Colon (tissue), 2 donors: Measurements from ENCODE around the gene KCNC3.

ENCODE experiments used
- FAIRE-seq: peaks from 2 replicates; lab custom pipeline; 2012; peaks lifted over from hg19 to GRCh38; lab: Jason Lieb, UNC
- donor health status: control.
- donor health status: control.

KCNC3 gene

DNA sequence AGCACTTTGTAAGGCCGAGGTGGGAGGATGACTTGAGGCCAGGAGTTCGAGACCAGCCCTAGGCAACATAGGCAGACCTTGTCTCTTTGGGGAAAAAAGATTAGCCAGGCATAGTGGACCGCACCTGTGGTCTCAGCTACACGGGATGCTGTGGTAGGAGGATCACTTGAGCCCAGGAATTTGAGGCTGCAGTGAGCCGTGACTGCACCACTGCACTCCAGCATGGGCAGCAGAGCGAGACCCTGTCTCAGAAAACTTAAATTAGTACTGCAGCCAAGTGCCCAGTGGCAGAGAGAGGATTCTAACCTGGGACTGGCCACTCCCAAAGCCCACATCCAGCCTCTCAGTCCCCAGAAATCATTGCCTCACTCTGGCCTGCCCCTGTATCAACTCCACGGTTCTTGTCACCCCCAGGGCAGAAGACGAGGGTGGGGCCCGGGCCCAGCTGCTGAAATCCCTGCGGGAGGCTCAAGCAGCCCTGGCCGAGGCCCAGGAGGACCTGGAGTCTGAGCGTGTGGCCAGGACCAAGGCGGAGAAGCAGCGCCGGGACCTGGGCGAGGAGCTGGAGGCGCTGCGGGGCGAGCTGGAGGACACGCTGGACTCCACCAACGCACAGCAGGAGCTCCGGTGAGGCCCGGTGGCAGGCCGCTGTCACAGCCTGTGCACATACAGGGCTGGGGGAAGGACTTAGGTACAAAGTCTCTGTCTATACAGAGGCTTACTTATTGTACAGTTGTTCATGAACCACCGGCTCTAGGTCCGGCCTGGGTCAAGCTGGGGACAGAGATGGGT is 53.4 kb downstream of the KCNC3 start:
- FAIRE-seq = no peak

DNA sequence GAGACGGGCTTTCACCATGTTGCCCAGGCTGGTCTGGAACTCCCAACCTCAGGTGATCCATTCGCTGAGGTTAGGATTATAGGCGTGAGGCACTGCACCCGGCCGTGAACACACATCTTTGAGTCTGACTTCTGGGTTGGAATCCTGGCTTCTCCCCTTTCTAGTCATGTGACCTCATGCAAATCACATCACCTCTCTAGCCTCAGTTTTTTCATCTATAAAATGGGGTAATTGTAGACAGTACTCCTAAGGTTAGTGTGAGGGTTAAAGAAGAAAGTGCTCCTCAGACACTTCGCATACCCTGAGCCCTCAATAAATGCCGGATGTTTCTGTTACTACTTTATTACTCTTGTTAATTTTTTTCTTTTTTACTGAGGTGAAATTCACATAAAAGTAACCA is 55.4 kb downstream of the KCNC3 start:
- no peak for FAIRE-seq

DNA sequence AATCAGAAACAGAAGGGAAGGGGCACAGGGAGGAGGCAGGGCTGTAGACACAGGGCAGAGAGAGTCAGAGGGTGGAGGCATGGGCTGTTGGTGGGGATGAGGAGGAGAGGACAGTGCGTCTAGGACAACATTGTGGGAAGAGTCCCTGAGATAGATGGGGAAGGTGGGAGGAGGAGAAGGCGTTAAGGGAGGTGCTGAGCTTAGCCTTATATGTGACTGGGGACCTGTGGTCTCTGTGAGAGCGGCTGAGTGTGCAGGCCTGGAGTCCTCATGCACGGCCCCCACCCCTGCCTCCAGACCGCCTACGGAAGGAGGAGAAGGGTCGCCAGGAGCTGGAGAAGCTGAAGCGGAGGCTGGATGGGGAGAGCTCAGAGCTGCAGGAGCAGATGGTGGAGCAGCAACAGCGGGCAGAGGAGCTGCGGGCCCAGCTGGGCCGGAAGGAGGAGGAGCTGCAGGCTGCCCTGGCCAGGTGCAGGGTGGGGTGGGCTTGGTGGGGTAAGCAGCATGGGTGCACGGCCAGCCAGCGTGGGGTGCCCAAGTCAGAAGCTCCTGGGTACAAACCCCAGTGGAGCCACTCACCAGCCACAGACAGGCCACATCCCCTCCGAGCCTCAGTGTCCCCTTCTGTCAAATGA is 56.8 kb downstream of the KCNC3 start:
- FAIRE-seq = no peak

DNA sequence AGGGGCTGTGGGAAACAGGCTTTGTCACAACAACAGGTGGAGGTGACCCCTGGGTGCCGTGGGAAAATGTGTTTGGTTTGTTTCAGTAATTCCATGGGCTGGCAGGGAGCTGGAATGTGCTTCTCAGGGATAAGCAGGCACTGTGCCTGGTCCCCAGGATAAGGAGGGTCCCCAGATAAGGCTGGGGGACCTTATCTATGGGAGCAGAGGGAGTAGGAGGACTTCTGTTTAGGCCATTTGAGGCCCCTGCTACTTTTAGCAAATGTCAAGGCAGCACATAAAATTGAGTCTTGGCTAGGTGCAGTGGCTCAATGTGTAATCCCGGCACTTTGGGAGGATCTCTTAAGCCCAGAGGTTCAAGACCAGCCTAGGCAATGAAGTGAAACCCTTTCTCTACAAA is 59.5 kb downstream of the KCNC3 start:
- no peak for FAIRE-seq

DNA sequence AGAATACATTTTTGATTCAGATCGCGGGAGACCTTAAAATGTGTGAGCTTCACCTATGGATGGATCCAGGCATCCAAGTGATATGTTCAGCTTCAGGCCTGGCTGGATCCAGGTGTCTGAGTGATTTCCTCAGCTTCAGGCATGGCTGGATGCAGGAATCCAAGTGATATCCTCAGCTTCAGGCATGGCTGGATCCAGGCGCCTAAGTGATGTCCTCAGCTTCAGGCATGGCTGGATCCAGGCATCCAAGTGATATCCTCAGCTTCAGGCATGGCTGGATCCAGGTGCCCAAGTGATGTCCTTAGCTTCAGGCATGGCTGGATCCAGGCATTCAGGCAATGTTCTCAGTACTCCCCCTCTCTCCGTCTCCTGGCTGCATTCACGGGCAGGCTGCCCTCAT is 60.7 kb downstream of the KCNC3 start:
- FAIRE-seq = no peak

DNA sequence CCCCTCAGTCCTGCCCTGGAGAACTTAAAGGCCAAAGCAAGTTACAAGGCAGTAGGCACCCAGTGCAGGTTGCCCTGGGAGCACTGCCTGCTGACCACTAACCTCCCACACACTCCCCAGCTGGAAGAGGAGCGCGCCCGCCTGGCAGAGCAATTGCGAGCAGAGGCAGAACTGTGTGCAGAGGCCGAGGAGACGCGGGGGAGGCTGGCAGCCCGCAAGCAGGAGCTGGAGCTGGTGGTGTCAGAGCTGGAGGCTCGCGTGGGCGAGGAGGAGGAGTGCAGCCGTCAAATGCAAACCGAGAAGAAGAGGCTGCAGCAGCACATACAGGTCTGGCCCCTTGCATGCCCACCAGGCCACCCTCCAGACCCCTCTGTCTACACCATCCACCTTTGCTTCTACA is 61.1 kb downstream of the KCNC3 start:
- FAIRE-seq = no peak

DNA sequence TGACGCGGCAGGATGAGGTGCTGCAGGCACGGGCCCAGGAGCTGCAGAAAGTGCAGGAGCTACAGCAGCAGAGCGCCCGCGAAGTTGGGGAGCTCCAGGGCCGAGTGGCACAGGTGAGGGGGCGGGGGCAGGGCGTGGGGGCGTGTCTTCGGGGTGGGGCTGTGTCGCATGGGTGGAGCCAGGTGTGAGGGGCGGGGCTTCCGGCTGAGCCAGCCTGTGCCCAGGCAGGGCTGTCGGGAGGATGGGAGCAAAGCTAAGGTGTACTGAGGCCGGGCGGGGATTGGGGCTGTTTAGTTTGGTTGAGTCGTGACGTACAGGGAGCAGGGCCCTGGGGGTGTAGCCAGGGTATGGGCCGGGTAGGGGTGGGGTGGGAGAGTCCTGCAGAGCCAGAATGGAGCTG is 62.3 kb downstream of the KCNC3 start:
- no peak for FAIRE-seq

DNA sequence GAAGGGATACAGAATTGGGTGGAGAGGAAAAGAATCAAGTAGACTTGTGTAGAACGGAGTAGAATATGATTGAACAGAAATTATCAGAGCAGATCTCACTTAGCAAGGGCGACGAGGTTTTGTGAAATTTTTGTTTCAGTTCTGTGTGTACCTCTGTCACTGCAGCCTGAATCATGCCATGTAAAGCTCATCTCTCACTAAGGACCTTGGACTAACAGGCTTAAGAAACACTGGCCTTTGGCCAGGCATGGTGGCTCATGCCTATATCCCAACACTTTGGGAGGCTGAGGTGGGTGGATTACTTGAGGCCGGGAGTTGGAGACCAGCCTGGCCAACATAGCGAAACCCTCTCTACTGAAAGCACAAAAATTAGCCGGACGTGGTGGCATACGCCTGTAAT is 63.1 kb downstream of the KCNC3 start:
- FAIRE-seq = no peak

DNA sequence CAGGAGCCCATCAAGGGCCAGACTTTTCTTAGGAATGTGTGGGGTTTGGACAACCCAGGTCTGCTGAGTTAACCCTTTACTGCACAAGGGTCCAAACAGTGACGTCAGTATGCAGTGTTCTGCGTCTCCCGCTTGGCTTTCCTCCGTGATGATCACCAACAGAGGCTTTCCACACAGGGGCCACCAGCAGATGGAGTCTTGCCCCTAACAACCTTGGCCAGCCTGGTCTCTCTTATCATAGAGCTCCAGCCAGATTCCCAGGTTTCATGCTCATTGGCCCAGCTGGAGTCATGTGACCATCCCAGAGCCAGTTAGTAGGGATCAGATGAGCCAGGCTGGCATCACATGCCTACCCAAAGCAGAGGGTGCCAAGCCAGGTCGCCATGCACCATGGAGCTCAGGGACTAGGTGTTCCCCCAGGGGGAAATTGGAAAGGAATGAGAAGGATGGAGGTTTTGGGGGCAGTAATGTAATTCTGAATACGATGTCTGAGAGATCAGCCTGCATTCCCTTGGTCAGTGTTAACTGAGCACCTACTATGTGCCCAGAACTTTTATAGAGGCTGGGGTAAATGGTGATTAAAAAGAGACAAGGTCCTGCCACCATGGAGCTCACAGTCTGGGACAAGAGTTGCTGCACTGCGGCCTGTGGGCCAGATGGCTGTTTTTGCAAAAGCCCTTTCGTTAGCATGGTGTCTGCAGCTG is 64.5 kb downstream of the KCNC3 start:
- no peak for FAIRE-seq

DNA sequence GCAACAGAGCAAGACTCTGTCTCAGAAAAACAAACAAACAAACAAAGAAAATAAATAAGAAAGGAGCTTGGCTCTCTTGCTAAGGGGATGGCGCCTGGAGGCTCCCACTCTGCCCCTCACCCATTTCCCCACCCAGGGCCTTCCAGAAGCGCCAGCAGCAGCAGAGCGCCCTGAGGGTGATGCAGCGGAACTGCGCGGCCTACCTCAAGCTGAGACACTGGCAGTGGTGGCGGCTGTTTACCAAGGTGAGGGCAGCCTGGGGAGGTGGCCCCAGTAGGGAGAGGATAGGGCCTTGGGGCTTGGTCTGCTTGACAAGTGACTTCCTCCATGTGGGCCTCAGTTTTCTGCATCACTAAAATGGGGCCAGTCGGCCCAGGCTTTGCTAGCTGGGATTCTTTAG is 66.0 kb downstream of the KCNC3 start:
- FAIRE-seq = no peak
